Psoas muscle (tissue), 8 donors: ENCODE data around the gene PLEKHM2. TPM values are rescaled to one million over a fixed set of nuclear protein-coding genes. Genes with fewer than 3 reads are reported as not detected.
A peak's percentile ranks its signal among the peaks of the same experiment; 100 is the strongest.

ENCODE experiments used
- ATAC-seq, 4 donors: fragments of 200-7000 bp; cut with Tn5 transposase; one replicate each; pipeline ENCODE4 v1.9.1; 2020; ENCODE audit warnings: moderate library complexity in 3 of 4, mild to moderate bottlenecking in 2 of 4
- DNase-seq, 2 donors: peaks; one replicate each; pipeline ENCODE4 v3.0.0-alpha.2; 2020
- H3K27ac ChIP-seq: fragments of 200-600 bp; one replicate; pipeline ENCODE4 v1.8.0; 2022
- H3K27me3 ChIP-seq, 3 donors: fragments of 200-600 bp in 1 of 3; one replicate each; pipeline versions ENCODE4 v1.6.1 to v1.8.0; 2013 to 2022; ENCODE audit warnings: low read length in 2 of 3, mild to moderate bottlenecking in 2 of 3, moderate library complexity in 1 of 3; ENCODE audit not compliant: insufficient read depth in 3 of 3
- H3K36me3 ChIP-seq, 2 donors: fragments of 200-600 bp in 1 of 2; one replicate each; pipeline versions ENCODE4 v1.6.1 to v1.8.0; 2013 to 2022; ENCODE audit warnings: low read depth in 1 of 2, mild to moderate bottlenecking in 1 of 2, moderate library complexity in 1 of 2; ENCODE audit not compliant: insufficient read depth in 1 of 2
- H3K4me1 ChIP-seq: fragments of 200-600 bp; one replicate; pipeline ENCODE4 v1.8.0; 2022
- H3K4me3 ChIP-seq: fragments of 200-600 bp; one replicate; pipeline ENCODE4 v1.8.0; 2022; ENCODE audit warnings: mild to moderate bottlenecking
- H3K9me3 ChIP-seq: fragments of 200-600 bp; one replicate; pipeline ENCODE4 v1.8.0; 2022
- CTCF ChIP-seq: fragments of 200-600 bp; IDR thresholded peaks from one replicate; pipeline ENCODE4 v1.8.0; 2022; ENCODE audit warnings: antibody characterized with exemption
- WGBS, 3 donors: extraction: QIAGEN DNeasy Blood & Tissue Kit; methylation state at CpG; one replicate each; pipeline versions ENCODE4 v1.1.6 to v1.1.7; 2013; 5-methylcytosine and 5-hydroxymethylcytosine counted together
- intact Hi-C, 2 donors: fragments of 100-400 bp; cut with DNase I; formaldehyde crosslinking; loops; one replicate each; pipeline versions ENCODE4 v1.11.0 to v1.14.2; 2022
- polyA plus RNA-seq, 3 donors: library from polyadenylated mRNA; stranded (reverse); fragments of 200-250 nt; gene quantifications; one replicate each; pipeline ENCODE4 v1.2.3, GENCODE V29; 2013
- total RNA-seq, 4 donors: library from RNA; stranded (reverse); fragmentation: NEBNext Ultra II Directional in 2 of 4; extraction: Animal tissue kit (Norgen Biotek cat#: 25700) in 2 of 4; gene quantifications; one replicate each; pipeline versions ENCODE4 v1.2.1 to v1.2.4, GENCODE V29; 2021 to 2023
- donor health status: healthy with polysubstance abuse.
- donor health status: DM: no; HTN: no; CAD: no; lungs with moderate emphysema.
- donor health status: Bipolar disorder and iron deficiency.
- donor health status: healthy.
- donor health status: DM: yes; HTN: yes; CAD: no.
- donor health status: DM: no; HTN: no; CAD: no.
- donor health status: DM: no; HTN: no; CAD: no.
- donor health status: DM: yes; HTN: yes; CAD: no.

PLEKHM2 gene
- total and polyA plus RNA-seq, 7 donors: 78.1 to 177 (median 148) TPM

- Histone ChIP-seq H3K36me3 (no peaks in the 10 kb centered on the region), H3K9me3 (no peaks in the 10 kb centered on the region), H3K27me3 (peaks cover 0 to 44% (median 19%) of the 10 kb centered on the region in 3 donors), H3K4me1 (peaks cover 13% of the 10 kb centered on the region), H3K4me3 (no peak overlapping the region), H3K27ac (no peak overlapping the region)
- DNase-seq (no peak), ATAC-seq (no peak)
- WGBS, 3 donors: 68 to 78% (median 77%) methylated on average over 9 of the region's 9 CpGs
- intact Hi-C loops: no loop called here
- no peak for TF ChIP-seq CTCF
Measured at GRCh38 chr1:15757016-15757543, 73.0 kb downstream of the PLEKHM2 start.

- ATAC-seq (peak in 1 of 4 donors; percentile 6), DNase-seq (no peak)
- Histone ChIP-seq H3K4me1 (peaks cover 13% of the 10 kb centered on the region), H3K27ac (peak overlapping the region; percentile 4), H3K27me3 (peaks cover 0 to 44% (median 19%) of the 10 kb centered on the region in 3 donors), H3K36me3 (no peaks in the 10 kb centered on the region), H3K4me3 (peak overlapping the region; percentile 66), H3K9me3 (no peaks in the 10 kb centered on the region)
- intact Hi-C loops: no loop called here
- TF ChIP-seq CTCF: no peak
- WGBS, 3 donors: 30 to 39% (median 37%) methylated on average over 24 of the region's 24 CpGs
Measured at GRCh38 chr1:15757575-15758342, 73.6 kb downstream of the PLEKHM2 start.

GRCh38 chr1:15758343-15758931, 74.3 kb downstream of the PLEKHM2 start, which contains the start of gene FBLIM1:
TSS of gene FBLIM1 (plus strand) at chr1:15758795. CDS start at chr1:15764984, 6,189 bp downstream.
- peaks cover 13% of the 10 kb centered on the region for H3K4me1 ChIP-seq
- WGBS, 3 donors: 6 to 27% (median 14%) methylated on average over 20 to 57 of the region's 58 CpGs
- H3K27ac ChIP-seq: peak within 1 kb of the TSS; percentile 4
- peak in 3 of 4 donors; percentile 7 to 13 (median 13) for ATAC-seq
- H3K27me3 ChIP-seq: peaks cover 0 to 44% (median 19%) of the 10 kb centered on the region in 3 donors
- DNase-seq: no peak
- no peak for TF ChIP-seq CTCF
- intact Hi-C loops: no loop called here
- H3K4me3 ChIP-seq: peak within 1 kb of the TSS; percentile 66
- H3K36me3 ChIP-seq: no peaks in the 10 kb centered on the region
- no peaks in the 10 kb centered on the region for H3K9me3 ChIP-seq

GRCh38 chr1:15758953-15759661, 75.0 kb downstream of the PLEKHM2 start:
- no peak for TF ChIP-seq CTCF
- Histone ChIP-seq H3K27ac (peak overlapping the region; percentile 0), H3K4me1 (peaks cover 13% of the 10 kb centered on the region), H3K9me3 (no peaks in the 10 kb centered on the region), H3K4me3 (peak overlapping the region; percentile 66), H3K27me3 (peaks cover 0 to 44% (median 19%) of the 10 kb centered on the region in 3 donors), H3K36me3 (no peaks in the 10 kb centered on the region)
- 5 to 7% (median 5%) methylated on average over 40 to 58 of the region's 58 CpGs for WGBS, 3 donors
- DNase-seq: no peak
- peak; percentile 12 to 58 (median 52) for ATAC-seq
- intact Hi-C loops: no loop called here
